GM18861 (cell line): ENCODE data around the gene ACBD4.

Source experiments
- ATAC-seq: cut with Tn5 transposase; IDR thresholded peaks from one replicate; pipeline ENCODE4 v1.9.1; 2021; ENCODE audit not compliant: unreplicated experiment

The ACBD4 gene

DNA sequence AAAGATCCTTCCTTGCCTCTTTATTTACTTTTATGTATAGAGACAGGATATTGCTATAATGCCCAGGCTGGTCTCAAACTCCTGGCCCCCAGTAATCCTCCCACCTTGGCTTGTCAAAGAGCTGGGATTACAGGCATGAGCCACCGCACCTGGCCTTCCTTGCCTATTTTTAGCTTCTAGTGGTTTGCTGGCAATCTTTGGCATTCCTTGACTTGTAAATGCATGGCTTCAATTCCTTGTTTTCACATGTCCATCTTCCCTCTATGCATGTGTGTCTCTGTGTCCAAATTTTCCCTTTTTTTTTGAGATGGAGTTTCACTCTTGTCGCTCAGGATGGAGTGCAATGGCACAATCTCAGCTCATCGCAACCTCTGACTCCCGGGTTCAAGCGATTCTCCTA is 48.7 kb downstream of the ACBD4 start:
- ATAC-seq = no peak

DNA sequence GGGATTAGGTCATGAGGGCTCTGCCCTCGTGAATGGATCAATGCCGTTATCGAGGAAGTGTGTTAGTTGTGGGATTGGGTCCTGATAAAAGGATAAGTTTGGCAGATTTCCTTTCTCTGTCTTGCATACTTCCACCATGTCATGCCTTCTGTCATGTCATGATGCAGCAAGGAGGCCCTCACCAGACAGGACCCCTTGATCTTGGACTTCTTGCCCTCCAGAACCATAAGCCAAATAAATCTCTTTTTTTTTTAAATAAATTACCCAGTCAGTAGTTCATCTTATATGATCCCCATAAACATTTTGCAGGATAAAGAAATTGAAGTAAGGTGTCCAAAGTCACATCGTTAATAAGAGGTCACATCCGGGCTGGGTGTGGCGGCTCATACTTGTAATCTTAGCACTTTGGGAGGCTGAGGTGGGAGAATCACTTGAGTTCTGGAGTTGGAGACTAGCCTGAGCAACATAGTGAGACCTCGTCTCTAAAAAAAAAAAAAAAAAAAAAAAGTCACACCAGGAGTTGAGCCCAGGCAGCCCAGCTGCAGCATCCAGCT is 51.4 kb downstream of the ACBD4 start:
- ATAC-seq = no peak

DNA sequence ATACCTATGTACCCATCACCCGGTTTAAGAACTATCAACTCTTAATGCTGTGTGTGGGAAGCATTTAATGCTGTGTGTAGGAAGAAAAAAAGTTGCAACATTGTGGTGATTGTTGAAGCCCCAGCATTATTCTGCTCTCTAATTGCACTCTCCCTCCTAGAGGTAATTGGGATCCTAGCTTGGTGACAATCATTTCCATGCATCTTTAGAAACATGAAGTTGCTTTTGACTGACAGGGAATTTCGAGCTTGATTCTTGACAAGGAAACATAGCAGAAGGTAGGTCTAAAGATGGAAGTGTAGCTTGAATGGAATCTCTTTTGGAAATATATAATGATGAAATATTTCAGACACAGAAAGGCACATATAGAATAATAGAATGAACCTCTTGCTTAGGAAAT is 53.5 kb downstream of the ACBD4 start:
- ATAC-seq = no peak

DNA sequence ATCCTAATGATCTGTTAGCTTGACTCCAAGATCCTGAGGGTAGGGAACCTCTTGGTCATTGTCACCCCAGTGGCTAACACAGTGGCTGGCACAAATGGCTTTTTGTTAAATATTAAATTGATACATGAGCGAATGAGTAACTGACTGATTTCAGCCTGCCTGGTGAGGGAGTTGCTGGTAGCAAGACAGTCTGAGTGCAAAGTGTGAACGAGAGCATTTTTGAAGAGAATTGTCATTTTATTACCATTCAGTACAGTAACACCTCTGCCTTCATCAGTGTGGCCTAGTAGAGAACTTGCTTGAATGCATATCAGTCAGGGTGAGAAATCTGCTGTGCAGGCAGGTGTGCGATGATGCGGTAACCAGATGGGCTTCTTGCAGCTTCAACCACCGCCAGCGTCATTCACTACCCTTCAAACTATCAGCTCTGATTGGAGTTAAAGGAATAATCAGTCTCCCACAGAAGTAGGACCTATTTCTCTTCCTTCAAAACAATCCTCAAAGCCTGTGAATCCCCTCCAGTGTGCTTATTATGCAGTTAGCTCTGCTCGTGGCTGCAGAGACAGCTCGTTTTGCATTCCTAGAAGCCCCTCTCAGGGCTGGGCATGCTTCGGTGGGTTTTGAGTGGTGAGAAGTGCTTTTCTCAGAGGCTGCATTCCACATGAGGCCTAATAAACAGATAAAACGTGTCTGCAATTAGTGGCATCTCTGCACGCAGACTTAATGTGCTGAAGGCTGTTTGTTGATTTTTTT is 55.2 kb downstream of the ACBD4 start:
- ATAC-seq = no peak
